Effector CD4-positive, alpha-beta T cell (primary cell): ENCODE results near the gene MERTK.
"Not testable (repeated sequence)": the region's sequence is repeated elsewhere in the genome, so short reads cannot be mapped to it uniquely, and the experiment has no call there.

Source experiments
- DNase-seq: peaks from one replicate; pipeline ENCODE4 v3.0.0-alpha.2; 2020

MERTK gene

GRCh38 chr2:111910609-111911277 is 12.3 kb downstream of the MERTK start:
- no peak for DNase-seq

- not testable (repeated sequence) for DNase-seq
Measured at GRCh38 chr2:111911295-111911977, 13.0 kb downstream of the MERTK start.

GRCh38 chr2:111912547-111912946 is 14.1 kb downstream of the MERTK start:
- DNase-seq, result no peak

GRCh38 chr2:111917106-111917505 is 18.7 kb downstream of the MERTK start:
- no peak for DNase-seq

- DNase-seq, result no peak
Measured at GRCh38 chr2:111918383-111918806, 20.0 kb downstream of the MERTK start.

- no peak for DNase-seq
Measured at GRCh38 chr2:111919365-111919764, 21.0 kb downstream of the MERTK start.

- no peak for DNase-seq
Measured at GRCh38 chr2:111919794-111920608, 21.6 kb downstream of the MERTK start.

- no peak for DNase-seq
Measured at GRCh38 chr2:111923276-111923804, 24.9 kb downstream of the MERTK start.

GRCh38 chr2:111924617-111925107 is 26.3 kb downstream of the MERTK start:
- no peak for DNase-seq

- no peak for DNase-seq
Measured at GRCh38 chr2:111927723-111928122, 29.3 kb downstream of the MERTK start.

GRCh38 chr2:111930409-111930808 is 32.0 kb downstream of the MERTK start:
- DNase-seq, result no peak

GRCh38 chr2:111930875-111931274 is 32.5 kb downstream of the MERTK start:
- DNase-seq, result no peak

GRCh38 chr2:111932841-111933291 is 34.5 kb downstream of the MERTK start:
- no peak for DNase-seq

GRCh38 chr2:111933900-111934299 is 35.5 kb downstream of the MERTK start:
- not testable (repeated sequence) for DNase-seq

GRCh38 chr2:111936881-111937280 is 38.5 kb downstream of the MERTK start:
- DNase-seq, result no peak

GRCh38 chr2:111938392-111938791 is 40.0 kb downstream of the MERTK start:
- no peak for DNase-seq

- no peak for DNase-seq
Measured at GRCh38 chr2:111940333-111941196, 42.2 kb downstream of the MERTK start.

GRCh38 chr2:111941531-111941930 is 43.1 kb downstream of the MERTK start:
- DNase-seq, result no peak

GRCh38 chr2:111944531-111945210 is 46.3 kb downstream of the MERTK start:
- no peak for DNase-seq

- no peak for DNase-seq
Measured at GRCh38 chr2:111945444-111946293, 47.3 kb downstream of the MERTK start.
